Peyer's patch (tissue), 4 donors: Measurements from ENCODE around the gene SUCLG1.

Experiments used
- POLR2A ChIP-seq, 2 donors: fragments of 450-650 bp; IDR thresholded peaks; one replicate each; pipeline ENCODE4 v1.5.1; 2017; ENCODE audit warnings: antibody characterized with exemption in 2 of 2, mild to moderate bottlenecking in 2 of 2, moderate library complexity in 2 of 2
- TF ChIP-seq, protein P1 (sequence below), 6 experiments: fragments of 450-650 bp in 4 of 6; fragments of 200-600 bp in 2 of 6; sonication (generic) in 1 of 6; IDR thresholded peaks; one replicate each; pipeline ENCODE4 v1.5.1; 2017 to 2019; ENCODE audit warnings: antibody characterized with exemption in 6 of 6, mild to moderate bottlenecking in 3 of 6, moderate library complexity in 1 of 6

DNA sequence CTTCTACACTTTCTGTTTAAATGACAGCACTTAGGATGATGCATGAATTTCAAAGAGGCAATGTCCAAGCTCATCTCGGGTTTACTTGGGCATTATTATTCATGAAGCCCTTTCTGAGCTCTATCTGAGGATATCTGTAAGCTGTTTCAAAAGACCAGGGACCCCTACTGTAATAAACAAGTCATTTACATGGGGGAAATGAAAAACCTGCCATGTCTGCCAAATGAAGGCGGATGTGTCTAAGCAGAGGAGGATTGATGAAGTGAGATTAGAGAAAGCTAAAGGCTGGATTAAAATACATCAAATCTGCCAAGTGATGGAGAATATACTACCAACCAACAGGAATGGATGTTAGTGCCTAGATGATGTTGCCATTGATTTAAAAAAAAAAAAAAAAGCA lies 64.5 kb downstream of the SUCLG1 start:
- TF ChIP-seq, protein P1, sequence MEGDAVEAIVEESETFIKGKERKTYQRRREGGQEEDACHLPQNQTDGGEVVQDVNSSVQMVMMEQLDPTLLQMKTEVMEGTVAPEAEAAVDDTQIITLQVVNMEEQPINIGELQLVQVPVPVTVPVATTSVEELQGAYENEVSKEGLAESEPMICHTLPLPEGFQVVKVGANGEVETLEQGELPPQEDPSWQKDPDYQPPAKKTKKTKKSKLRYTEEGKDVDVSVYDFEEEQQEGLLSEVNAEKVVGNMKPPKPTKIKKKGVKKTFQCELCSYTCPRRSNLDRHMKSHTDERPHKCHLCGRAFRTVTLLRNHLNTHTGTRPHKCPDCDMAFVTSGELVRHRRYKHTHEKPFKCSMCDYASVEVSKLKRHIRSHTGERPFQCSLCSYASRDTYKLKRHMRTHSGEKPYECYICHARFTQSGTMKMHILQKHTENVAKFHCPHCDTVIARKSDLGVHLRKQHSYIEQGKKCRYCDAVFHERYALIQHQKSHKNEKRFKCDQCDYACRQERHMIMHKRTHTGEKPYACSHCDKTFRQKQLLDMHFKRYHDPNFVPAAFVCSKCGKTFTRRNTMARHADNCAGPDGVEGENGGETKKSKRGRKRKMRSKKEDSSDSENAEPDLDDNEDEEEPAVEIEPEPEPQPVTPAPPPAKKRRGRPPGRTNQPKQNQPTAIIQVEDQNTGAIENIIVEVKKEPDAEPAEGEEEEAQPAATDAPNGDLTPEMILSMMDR (IDR thresholded peaks at IDR 0.05), result no peak
- TF ChIP-seq POLR2A (IDR thresholded peaks at IDR 0.05), result no peak
